Measurements from ENCODE around the gene RBM14.
"Not testable (repeated sequence)": the region's sequence is repeated elsewhere in the genome, so short reads cannot be mapped to it uniquely, and the experiment has no call there.

Gene RBM14

GRCh38 chr11:66616379-66617154, at the start of gene RBM14:
Gene RBM14 (plus strand): TSS chr11:66616630. CDS start chr11:66616721, 91 bp downstream.
- peak; percentile 90 for DNase-seq

GRCh38 chr11:66567787-66568123, 48.7 kb upstream of the RBM14 start:
- DNase-seq, result no peak

- DNase-seq, result no peak
Observed at GRCh38 chr11:66568124-66568916, 48.1 kb upstream of the RBM14 start, which contains the start of gene CTSF. Gene CTSF (minus strand): TSS chr11:66568606. CDS start chr11:66568486, 120 bp downstream.

- no peak for DNase-seq
Observed at GRCh38 chr11:66569076-66569475, 47.4 kb upstream of the RBM14 start.

GRCh38 chr11:66570079-66570849, 46.2 kb upstream of the RBM14 start:
- no peak for DNase-seq

- DNase-seq, result no peak
Observed at GRCh38 chr11:66570850-66571180, 45.6 kb upstream of the RBM14 start.

- DNase-seq, result no peak
Observed at GRCh38 chr11:66579017-66579606, 37.3 kb upstream of the RBM14 start.

- no peak for DNase-seq
Observed at GRCh38 chr11:66580803-66581202, 35.6 kb upstream of the RBM14 start.

GRCh38 chr11:66581261-66581660, 35.2 kb upstream of the RBM14 start:
- DNase-seq, result no peak

GRCh38 chr11:66582565-66583147, 33.8 kb upstream of the RBM14 start:
- not testable (repeated sequence) for DNase-seq

- not testable (repeated sequence) for DNase-seq
Observed at GRCh38 chr11:66585447-66585846, 31.0 kb upstream of the RBM14 start.

- no peak for DNase-seq
Observed at GRCh38 chr11:66586136-66586535, 30.3 kb upstream of the RBM14 start.

- not testable (repeated sequence) for DNase-seq
Observed at GRCh38 chr11:66589315-66589714, 27.1 kb upstream of the RBM14 start.

GRCh38 chr11:66589996-66590675, 26.3 kb upstream of the RBM14 start:
- DNase-seq, result no peak

GRCh38 chr11:66591175-66591574, 25.3 kb upstream of the RBM14 start:
- DNase-seq, result no peak

- DNase-seq, result peak; percentile 88
Observed at GRCh38 chr11:66592457-66593302, 23.8 kb upstream of the RBM14 start, which contains the start of the genes CCDC87 and CCS. Gene CCDC87 (minus strand): TSS chr11:66593063. CDS start chr11:66593015, 48 bp downstream. Gene CCS (plus strand): TSS chr11:66593185. CDS start chr11:66593262, 77 bp downstream.

GRCh38 chr11:66593303-66593635, 23.2 kb upstream of the RBM14 start:
- DNase-seq, result no peak

GRCh38 chr11:66593650-66594049, 22.8 kb upstream of the RBM14 start:
- DNase-seq, result no peak

- no peak for DNase-seq
Observed at GRCh38 chr11:66595245-66595904, 21.1 kb upstream of the RBM14 start.

GRCh38 chr11:66598993-66599392, 17.4 kb upstream of the RBM14 start:
- no peak for DNase-seq
